HG02678 (cell line): ENCODE measurements around the gene PCAT7.
"Not testable (repeated sequence)": the region's sequence is repeated elsewhere in the genome, so short reads cannot be mapped to it uniquely, and the experiment has no call there.

ENCODE experiments used
- ATAC-seq: cut with Tn5 transposase; IDR thresholded peaks from one replicate; pipeline ENCODE4 v1.9.1; 2021; ENCODE audit warnings: mild to moderate bottlenecking, moderate library complexity; ENCODE audit not compliant: unreplicated experiment

PCAT7 gene

DNA sequence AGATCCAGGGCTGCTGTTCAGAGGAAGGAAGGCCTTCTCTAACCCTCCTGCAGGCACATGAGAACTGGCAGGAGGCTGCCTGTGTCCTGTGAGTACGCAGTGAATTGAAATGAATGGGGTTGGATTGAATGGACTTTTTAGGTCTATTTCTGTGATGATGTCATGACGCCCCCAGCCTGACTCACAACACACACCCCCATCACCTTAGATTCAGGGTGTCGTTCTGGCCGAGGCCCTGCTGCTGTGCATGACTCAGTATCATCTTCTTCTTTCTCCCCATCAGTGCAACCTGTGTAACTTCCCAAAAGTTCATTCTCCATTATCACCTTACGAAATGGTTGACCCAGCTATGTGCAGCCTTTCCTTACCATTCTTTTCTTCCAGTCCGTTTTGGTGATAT lies 5.4 kb downstream of the PCAT7 start:
- no peak for ATAC-seq

- no peak for ATAC-seq
Observed at GRCh38 chr9:94563548-94563947, 8.7 kb downstream of the PCAT7 start.

DNA sequence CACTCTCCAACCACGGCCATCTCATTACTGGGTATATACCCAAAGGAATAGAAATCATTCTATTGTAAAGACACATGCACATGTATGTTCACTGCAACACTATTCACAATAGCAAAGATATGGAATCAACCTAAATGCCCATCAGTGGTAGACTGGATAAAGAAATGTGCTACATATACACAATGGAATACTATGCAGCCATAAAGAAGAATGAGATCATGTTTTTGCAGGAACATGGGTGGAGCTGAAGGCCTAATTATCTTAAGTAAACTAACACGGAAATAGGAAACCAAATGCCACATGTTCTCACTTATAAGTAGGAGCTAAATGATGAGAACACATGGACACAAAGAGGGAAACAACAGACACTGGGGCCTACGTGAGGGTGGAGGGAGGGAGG lies 9.4 kb downstream of the PCAT7 start:
- not testable (repeated sequence) for ATAC-seq

DNA sequence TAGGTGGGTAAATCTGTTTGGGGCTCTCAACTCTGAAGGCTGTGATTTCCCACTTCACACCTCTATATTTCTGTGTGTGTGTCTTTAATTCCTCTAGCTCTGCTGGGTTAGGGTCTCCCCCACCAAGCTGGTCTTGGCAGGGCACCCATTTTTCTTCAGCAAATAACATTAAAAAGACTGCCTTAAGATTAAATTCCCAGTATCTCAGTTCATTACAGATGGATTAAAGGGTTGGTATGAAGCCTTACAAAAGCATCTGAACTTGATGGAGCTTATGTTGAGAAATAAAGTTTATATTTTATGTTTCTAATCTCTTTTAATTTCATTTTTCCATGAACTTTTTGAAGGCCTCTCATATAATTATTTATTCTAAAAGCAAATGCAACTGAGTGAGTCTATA lies 11.7 kb downstream of the PCAT7 start:
- no peak for ATAC-seq

DNA sequence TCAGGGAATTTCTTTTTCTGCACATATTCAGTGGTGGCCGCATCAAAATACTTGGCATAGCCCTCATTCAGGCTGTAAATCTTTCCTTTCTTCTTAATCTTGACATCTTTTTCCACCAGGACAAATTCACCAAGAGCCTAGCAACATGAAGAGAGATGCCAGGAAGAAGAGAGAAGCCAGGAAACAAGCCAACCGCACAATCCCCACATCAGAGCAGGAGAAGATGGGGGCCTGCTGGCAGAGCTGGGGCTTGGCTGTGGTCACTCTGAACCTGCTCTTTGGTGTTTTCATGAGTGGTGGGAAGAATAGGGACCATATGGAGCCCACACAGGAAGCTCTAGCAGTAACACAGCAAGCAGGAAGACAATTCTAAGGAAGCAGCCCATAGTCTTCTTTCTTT lies 12.4 kb downstream of the PCAT7 start:
- ATAC-seq, result no peak

- no peak for ATAC-seq
Observed at GRCh38 chr9:94568250-94568889, 13.5 kb downstream of the PCAT7 start.

DNA sequence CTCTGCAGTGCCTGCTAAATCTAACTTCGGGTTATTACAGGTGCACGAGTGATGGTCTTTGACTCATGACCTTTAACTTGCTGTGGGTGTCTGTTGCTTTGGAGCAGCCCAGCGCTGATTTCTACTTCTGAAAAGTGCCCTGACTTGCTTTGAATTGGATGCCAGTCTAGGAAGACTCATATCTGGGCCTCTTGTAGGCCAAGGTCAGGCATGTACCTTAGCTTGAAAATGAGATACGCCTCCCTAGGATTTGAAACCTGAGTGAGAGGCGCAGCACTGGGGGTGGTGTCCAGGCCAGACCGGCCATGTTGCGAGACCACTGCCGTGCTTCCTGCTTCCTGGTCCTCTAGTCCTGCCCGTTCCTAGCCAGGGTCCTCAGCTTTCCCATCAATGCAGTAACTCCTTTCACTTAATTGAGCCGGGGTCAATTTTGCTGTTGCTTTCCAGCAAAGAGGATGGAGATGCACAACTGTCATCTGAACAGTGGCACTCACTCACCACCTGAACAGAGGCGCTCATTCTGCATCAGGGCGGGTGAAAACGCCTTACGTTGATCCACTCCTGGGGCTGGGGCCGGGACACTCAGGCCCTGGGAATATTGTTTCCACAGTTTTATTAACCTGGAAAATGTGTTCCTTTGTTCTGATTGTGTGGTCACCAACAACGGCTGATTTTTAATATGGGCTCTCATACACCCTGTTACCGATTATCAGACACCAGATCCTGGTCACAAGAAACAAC lies 14.3 kb downstream of the PCAT7 start:
- no peak for ATAC-seq

DNA sequence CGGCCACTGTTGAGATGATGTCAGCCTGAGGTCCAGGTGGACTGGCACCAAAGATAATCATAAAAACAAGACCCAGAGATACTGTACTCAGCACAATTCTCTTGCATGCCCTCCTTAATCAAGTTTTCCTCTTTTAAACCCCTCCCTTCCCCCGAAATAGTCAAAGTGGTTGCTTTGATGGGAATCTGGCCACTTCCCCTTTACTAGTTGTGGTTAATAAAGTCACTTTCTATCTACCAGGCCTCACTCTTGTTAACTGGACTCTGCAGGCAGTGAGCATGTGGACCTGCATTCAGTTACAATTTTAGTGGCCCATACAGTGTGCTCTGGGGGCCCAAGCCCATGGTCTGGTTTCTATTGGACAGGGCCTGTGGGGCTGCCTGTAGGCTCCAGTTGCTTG lies 21.2 kb downstream of the PCAT7 start:
- no peak for ATAC-seq

GRCh38 chr9:94577036-94577435 lies 22.2 kb downstream of the PCAT7 start:
- no peak for ATAC-seq

GRCh38 chr9:94577571-94577970 lies 22.7 kb downstream of the PCAT7 start:
- ATAC-seq, result no peak

- ATAC-seq, result no peak
Observed at GRCh38 chr9:94581728-94582127, 26.8 kb downstream of the PCAT7 start.

GRCh38 chr9:94584555-94584954 lies 29.7 kb downstream of the PCAT7 start:
- no peak for ATAC-seq

GRCh38 chr9:94586316-94586715 lies 31.4 kb downstream of the PCAT7 start:
- ATAC-seq, result no peak

DNA sequence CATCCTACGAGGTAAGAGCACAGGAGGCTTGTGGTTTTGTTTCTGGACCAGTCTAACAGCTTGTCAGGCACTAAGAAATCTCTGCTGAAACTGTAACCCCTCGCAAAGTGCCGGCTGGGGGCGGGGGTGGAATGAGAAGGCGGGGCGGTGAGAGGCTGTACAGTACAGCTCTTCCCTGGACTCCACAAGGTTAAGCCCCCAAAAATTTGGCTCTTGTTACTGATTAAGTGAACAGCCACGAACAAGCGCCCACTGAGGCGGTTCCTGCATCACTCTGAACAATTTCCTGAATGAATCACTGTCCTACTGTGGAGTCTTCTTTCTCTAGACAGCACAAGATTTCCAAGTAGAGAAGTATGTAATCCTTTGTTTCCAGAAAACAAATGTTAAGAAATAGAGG lies 31.9 kb downstream of the PCAT7 start:
- no peak for ATAC-seq

GRCh38 chr9:94588681-94589080 lies 33.8 kb downstream of the PCAT7 start:
- no peak for ATAC-seq

DNA sequence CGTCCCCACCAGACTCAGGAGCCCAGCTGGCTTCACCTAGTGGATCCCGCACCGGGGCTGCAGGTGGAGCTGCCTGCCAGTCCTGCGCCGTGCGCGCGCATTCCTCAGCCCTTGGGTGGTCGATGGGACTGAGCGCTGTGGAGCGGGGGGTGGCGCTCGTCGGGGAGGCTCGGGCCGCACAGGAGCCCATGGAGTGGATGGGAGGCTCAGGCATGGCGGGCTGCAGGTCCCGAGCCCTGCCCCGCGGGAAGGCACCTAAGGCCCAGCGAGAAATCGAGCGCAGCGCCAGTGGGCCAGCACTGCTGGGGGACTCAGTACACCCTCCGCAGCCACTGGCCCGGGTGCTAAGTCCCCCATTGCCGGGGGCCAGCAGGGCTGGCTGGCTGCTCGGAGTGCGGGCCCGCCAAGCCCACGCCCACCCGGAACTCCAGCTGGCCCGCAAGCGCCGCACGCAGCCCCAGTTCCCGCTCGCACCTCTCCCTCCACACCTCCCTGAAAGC lies 36.2 kb downstream of the PCAT7 start:
- ATAC-seq, result not testable (repeated sequence)

- ATAC-seq, result no peak
Observed at GRCh38 chr9:94591876-94592275, 37.0 kb downstream of the PCAT7 start.

DNA sequence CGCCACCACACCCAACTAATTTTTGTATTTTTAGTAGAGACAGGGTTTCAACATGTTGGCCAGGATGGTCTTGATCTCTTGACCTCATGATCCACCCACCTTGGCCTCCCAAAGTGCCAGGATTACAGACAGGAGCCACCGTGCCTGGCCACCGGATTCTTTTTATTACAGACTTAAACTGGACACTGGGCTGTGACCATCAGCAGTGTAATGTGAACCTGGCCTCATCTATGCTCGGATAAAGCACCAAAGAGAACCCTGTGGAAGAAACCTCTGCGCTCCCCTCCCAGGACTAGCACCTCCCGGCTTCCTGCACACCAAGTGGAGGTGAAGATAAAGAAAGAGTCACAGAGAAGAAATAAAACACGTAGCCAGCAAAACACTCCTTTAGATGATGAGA lies 37.8 kb downstream of the PCAT7 start:
- ATAC-seq, result not testable (repeated sequence)

GRCh38 chr9:94593459-94594345 lies 38.8 kb downstream of the PCAT7 start, which contains the start of gene FBP2:
Gene FBP2, minus strand, starts transcription at chr9:94593824. Its CDS starts 98 bp downstream, at chr9:94593726.
- no peak for ATAC-seq

- ATAC-seq, result no peak
Observed at GRCh38 chr9:94599102-94599501, 44.2 kb downstream of the PCAT7 start.

- no peak for ATAC-seq
Observed at GRCh38 chr9:94600258-94600657, 45.4 kb downstream of the PCAT7 start.
